ENCODE data around the gene CASKIN1.
A peak's percentile ranks its signal among the peaks of the same experiment; 100 is the strongest.

The CASKIN1 gene

DNA sequence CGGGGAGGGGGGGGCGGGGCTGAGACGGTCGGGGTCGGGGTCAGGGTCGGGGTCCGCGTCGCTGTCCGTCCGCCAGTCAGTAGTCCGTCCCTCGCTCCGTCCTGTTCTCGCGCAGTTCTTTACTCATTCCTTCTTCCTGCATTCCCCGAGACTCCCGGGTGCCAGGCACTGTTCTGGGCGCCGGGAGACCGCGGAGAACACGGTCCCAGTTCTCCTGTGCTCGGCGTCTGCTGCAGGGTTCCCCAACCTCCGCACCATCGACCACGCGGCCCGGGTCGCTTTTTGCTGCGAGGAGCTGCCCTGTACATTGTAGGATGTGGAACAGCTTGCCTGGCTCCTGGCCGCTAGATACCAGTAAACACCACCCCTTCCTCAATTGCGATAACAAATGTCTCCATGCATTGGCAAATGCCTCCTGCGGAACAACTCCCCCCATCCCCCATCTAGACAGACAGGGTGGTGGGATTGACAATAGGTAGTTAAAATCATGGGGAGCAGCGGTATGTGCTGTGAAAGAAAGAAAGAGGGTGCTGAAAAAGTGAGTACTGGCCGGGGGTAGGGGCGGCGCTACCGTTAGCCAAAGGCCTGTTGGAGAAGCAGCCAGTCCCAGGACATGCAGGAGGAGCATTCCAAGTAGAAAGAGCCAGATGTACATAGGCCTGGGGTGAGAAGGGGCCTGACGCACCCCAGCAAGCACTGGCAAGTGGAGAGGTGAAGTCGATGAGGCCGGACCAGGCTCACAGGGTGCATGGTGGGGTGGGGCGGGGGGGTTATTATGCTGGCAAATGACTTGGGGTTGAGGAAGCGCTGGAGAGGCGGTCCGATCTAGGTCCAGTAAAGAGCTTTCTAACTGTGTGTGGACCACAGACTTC, 40.2 kb downstream of the CASKIN1 start:
- H3K27ac ChIP-seq (ENCODE audit: low read depth, low read length): peak overlapping the region; percentile 86
- H3K9me3 ChIP-seq (ENCODE audit: low read length): no peaks in the 10 kb centered on the region
- peaks cover 5% of the 10 kb centered on the region for H3K36me3 ChIP-seq (ENCODE audit: insufficient read depth, low read length)
- H3K27me3 ChIP-seq (ENCODE audit: control insufficient read depth in 1 of 2, insufficient read depth in 2 of 2, low read length in 2 of 2): no peaks in the 10 kb centered on the region
- H3K4me1 ChIP-seq (ENCODE audit: insufficient read depth, low read length): peaks cover 73% of the 10 kb centered on the region
- H3K4me3 ChIP-seq (ENCODE audit: low read depth in 1 of 2, low read length in 2 of 2): peak overlapping the region; percentile 83 to 91
- peak overlapping the region; percentile 94 for H3K9ac ChIP-seq (ENCODE audit: low read length)

DNA sequence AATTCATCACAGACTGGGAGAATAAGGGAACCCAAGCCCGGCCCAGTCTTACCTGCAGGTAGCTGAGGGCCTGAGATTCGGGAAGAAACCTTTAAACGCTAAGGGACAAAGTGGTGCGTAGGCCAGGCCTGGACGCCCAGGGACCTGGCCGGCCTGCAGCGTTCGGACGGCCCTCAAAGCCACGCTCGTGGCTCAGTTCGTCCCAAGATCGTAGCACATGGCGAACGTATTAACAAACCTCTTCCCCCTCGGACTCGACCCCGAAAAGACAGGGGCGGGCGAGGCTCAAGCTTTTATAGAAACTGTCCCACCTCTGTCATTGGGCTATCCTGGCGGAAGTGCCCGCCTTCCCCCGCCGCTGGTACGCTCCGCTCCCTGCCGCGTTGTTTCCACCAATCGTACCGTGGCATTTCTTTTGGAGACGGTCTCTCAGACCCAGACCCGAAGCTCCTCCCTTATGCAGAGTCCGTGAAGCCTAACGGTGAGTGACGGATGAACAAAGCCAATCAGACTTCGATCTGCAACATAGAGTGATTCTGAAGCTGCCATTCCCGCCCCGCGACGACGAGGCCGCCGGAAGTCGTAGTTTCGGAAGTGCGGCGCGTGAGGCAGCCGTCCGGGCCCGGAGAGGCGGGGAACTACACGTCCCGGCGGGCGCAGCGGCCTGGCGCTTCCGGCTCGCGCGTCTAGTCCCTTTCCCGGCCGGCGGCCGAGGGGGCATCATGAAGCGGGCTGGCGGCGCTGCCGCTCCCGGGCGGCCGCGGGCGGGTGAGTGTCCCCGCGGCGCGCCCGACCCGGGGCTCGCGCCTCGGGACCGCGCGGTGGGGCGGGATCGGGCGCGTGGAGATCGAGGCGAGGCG, 41.1 kb downstream of the CASKIN1 start, which contains the start of gene TRAF7:
Gene TRAF7 (plus strand): TSS at position 692 of the 860 bp plus-strand sequence. CDS start 8,139 bp downstream, outside the sequence.
- H3K27ac ChIP-seq (ENCODE audit: low read depth, low read length): peak within 1 kb of the TSS; percentile 93
- peak within 1 kb of the TSS; percentile 99 for H3K9ac ChIP-seq (ENCODE audit: low read length)
- H3K4me3 ChIP-seq (ENCODE audit: low read depth in 1 of 2, low read length in 2 of 2): peak within 1 kb of the TSS; percentile 91 to 100
- peaks cover 5% of the 10 kb centered on the region for H3K36me3 ChIP-seq (ENCODE audit: insufficient read depth, low read length)
- H3K9me3 ChIP-seq (ENCODE audit: low read length): no peaks in the 10 kb centered on the region
- peaks cover 76% of the 10 kb centered on the region for H3K4me1 ChIP-seq (ENCODE audit: insufficient read depth, low read length)
- no peaks in the 10 kb centered on the region for H3K27me3 ChIP-seq (ENCODE audit: control insufficient read depth in 1 of 2, insufficient read depth in 2 of 2, low read length in 2 of 2)

DNA sequence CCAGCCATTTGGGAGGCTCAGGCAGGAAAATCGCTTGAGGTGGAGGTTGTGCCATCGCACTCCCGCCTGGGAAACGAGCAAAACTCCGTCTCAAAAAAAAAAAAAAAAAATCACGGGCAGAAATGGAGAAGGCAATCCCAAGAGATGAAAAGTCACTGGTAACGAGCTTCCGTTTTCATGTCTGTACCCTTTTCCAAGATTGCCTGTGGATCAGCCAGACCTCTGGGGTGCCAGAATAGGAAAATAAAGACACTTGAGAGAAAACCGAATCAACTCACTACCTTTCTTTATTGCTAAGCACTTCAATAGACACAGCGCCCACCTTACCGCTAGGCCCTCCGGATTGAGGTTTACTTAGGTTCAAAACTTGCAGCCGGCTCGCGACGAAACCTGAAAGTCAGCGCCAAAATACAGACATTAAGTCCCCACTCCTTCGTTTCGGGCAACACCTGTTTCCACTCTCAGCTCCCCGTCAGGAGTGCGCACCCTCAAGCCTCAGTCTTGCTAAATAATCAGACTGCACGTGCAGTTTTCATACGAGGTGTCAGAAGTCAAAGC, 41.8 kb downstream of the CASKIN1 start:
- Histone ChIP-seq H3K36me3 (ENCODE audit: insufficient read depth, low read length) (peaks cover 5% of the 10 kb centered on the region), H3K4me1 (ENCODE audit: insufficient read depth, low read length) (peaks cover 75% of the 10 kb centered on the region), H3K4me3 (ENCODE audit: low read depth in 1 of 2, low read length in 2 of 2) (peak overlapping the region; percentile 91 to 100), H3K27me3 (ENCODE audit: control insufficient read depth in 1 of 2, insufficient read depth in 2 of 2, low read length in 2 of 2) (no peaks in the 10 kb centered on the region), H3K9me3 (ENCODE audit: low read length) (no peaks in the 10 kb centered on the region), H3K9ac (ENCODE audit: low read length) (peak overlapping the region; percentile 99), H3K27ac (ENCODE audit: low read depth, low read length) (peak overlapping the region; percentile 93)

DNA sequence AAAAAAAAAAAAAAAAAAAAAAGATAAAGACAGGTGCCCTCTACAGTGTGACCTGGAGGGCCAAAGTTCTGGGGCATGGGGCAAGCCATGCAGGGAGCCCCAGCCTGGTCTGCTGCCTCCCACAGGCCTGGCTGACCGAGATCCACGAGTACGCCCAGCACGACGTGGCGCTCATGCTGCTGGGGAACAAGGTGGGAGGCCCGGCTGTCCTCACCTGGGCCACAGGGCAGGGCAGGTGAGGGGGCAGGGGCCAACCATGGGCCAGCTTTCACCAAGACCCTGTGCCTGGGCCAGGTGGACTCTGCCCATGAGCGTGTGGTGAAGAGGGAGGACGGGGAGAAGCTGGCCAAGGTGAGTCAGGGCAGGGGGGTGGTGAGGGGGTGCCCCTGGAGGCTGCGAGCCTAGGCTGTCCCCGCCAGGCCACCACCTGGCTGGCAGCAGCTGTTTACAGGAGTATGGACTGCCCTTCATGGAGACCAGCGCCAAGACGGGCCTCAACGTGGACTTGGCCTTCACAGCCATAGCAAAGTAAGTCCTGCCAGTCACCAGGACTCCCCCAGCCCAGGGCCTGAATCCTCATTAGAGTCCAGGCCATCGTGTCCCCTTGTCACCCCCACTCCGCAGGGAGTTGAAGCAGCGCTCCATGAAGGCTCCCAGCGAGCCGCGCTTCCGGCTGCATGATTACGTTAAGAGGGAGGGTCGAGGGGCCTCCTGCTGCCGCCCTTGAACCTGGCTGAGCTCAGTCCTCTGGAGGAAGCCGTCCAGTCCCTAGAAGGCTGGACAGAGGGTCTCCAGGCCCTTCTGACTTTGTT, 43.5 kb downstream of the CASKIN1 start:
- Histone ChIP-seq H3K4me1 (ENCODE audit: insufficient read depth, low read length) (peaks cover 73% of the 10 kb centered on the region), H3K27ac (ENCODE audit: low read depth, low read length) (peak overlapping the region; percentile 93), H3K4me3 (ENCODE audit: low read depth in 1 of 2, low read length in 2 of 2) (peak overlapping the region; percentile 91 to 100), H3K9me3 (ENCODE audit: low read length) (no peaks in the 10 kb centered on the region), H3K27me3 (ENCODE audit: control insufficient read depth in 1 of 2, insufficient read depth in 2 of 2, low read length in 2 of 2) (no peaks in the 10 kb centered on the region), H3K36me3 (ENCODE audit: insufficient read depth, low read length) (peaks cover 5% of the 10 kb centered on the region), H3K9ac (ENCODE audit: low read length) (peak overlapping the region; percentile 99)

DNA sequence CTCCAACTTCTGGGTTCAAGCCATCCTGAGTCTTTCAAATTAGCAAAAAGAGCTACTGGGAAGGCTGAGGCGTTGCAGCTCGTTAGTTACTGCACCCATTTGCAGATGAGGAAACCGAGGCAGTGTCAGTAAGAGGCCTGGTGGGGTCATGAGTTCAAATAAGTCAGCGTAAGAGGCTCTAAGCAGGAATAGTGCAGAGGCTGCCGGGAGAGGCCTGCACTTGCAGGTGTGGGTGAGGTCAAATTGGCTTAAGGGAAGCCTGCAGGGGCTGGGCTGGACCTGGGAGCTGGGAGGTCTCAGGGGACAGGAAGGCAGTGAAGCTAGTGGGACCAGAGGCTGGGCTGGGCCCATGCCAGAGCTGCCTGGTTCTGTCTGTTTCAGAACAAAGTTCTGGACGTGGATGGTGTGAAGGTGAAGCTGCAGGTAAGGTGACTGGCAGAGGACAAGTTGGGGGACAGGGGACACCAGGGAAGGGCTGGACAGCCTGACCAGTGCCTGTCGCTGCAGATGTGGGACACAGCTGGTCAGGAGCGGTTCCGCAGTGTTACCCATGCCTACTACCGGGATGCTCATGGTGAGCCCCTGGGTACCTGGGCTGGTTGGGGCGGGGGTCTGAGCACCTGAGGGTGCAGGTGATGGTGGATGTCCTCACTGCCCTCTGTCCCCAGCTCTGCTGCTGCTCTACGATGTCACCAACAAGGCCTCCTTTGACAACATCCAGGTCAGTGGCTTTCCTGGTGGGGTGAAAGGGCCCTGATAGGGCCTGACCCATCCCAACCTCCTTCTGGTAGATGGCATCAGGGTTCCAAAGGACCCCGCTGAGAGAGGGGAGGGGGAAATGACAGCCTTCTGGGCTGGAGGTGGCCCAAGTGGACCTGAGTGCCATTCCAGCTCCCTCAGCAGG, 45.0 kb downstream of the CASKIN1 start:
- Histone ChIP-seq H3K4me1 (ENCODE audit: insufficient read depth, low read length) (peaks cover 64% of the 10 kb centered on the region), H3K27ac (ENCODE audit: low read depth, low read length) (no peak overlapping the region), H3K9me3 (ENCODE audit: low read length) (no peaks in the 10 kb centered on the region), H3K27me3 (ENCODE audit: control insufficient read depth in 1 of 2, insufficient read depth in 2 of 2, low read length in 2 of 2) (no peaks in the 10 kb centered on the region), H3K4me3 (ENCODE audit: low read depth in 1 of 2, low read length in 2 of 2) (no peak overlapping the region), H3K36me3 (ENCODE audit: insufficient read depth, low read length) (peaks cover 5% of the 10 kb centered on the region), H3K9ac (ENCODE audit: low read length) (no peak overlapping the region)

DNA sequence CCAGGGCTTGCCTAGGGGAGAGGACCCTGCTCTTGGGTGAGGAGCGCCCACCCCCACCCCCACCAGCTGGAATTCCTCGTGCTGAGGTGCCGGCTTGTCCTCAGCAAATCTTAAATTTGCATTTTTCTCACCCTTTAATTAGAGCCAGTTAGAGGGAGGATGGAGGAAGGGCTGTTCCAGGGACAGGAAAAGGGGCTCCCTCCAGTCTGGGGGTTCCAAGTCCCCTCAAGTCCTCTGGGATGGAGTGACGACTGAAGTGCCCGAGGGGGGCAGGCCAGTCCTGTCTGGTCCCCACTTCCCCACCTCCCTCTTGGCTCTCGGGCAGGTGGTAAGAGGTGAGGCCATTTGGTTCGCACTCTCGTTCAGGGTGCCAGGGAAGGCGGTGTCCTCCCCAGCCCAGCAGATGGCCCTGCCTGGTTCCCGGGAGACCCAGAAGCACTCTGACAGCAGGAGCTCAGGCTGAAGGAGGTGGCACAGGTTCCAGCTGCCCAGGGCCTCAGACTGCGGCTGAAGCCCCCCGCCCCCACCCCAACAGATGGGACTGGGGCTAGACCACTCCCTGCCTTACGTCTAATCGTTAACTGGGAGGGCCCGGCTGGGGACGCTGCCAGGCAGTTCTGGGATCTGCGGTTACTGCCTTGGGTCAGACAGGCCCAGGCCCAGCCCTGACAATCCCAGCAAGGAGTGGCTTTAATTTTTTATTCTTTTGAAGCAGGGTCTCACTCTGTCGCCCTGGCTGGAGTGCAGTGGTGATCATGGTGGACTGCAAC, 45.8 kb downstream of the CASKIN1 start:
- no peak overlapping the region for H3K9ac ChIP-seq (ENCODE audit: low read length)

DNA sequence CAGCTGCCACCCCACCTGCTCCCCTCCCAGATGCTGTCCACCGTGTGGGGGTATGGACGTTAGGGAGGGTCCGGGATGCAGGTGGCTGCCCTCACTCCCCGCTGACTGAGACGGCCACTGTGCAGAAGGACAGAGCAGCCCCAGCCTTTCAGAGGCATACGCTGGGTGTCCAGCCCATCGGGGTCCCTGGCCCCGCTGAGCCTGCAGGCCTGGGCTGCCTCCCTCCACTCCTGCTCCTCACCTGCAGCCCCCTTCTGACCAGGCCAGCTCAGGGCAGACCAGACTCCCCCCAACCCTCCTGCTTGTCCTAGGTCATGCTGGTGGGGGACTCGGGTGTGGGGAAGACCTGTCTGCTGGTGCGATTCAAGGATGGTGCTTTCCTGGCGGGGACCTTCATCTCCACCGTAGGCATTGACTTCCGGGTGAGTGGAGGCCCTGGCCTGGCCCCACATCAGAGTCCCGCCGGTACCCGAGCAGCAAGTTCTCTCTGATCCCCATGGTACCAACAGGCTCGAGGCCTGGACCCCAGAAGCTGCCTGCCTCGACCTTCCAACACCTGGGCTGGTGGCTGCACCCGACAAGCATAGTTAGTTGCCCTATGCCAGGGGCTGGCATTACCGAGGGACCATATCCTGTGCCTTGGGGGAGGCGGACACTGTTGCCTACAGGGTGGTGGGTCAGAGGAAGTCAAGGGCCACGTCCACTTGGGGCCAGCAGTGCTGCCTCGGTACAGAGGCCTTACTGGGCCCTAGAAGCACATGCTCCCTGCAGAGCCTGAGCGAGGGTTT, 46.6 kb downstream of the CASKIN1 start:
- Histone ChIP-seq H3K9ac (ENCODE audit: low read length) (no peak overlapping the region), H3K36me3 (ENCODE audit: insufficient read depth, low read length) (peaks cover 5% of the 10 kb centered on the region), H3K4me3 (ENCODE audit: low read depth in 1 of 2, low read length in 2 of 2) (no peak overlapping the region), H3K9me3 (ENCODE audit: low read length) (no peaks in the 10 kb centered on the region), H3K27me3 (ENCODE audit: control insufficient read depth in 1 of 2, insufficient read depth in 2 of 2, low read length in 2 of 2) (no peaks in the 10 kb centered on the region), H3K4me1 (ENCODE audit: insufficient read depth, low read length) (peaks cover 63% of the 10 kb centered on the region), H3K27ac (ENCODE audit: low read depth, low read length) (no peak overlapping the region)

More for the DNA sequence above, 45.8 kb downstream of the CASKIN1 start:
- Histone ChIP-seq H3K9me3 (ENCODE audit: low read length) (no peaks in the 10 kb centered on the region), H3K27ac (ENCODE audit: low read depth, low read length) (no peak overlapping the region), H3K4me3 (ENCODE audit: low read depth in 1 of 2, low read length in 2 of 2) (no peak overlapping the region), H3K4me1 (ENCODE audit: insufficient read depth, low read length) (peaks cover 64% of the 10 kb centered on the region), H3K27me3 (ENCODE audit: control insufficient read depth in 1 of 2, insufficient read depth in 2 of 2, low read length in 2 of 2) (no peaks in the 10 kb centered on the region), H3K36me3 (ENCODE audit: insufficient read depth, low read length) (peaks cover 5% of the 10 kb centered on the region)

DNA sequence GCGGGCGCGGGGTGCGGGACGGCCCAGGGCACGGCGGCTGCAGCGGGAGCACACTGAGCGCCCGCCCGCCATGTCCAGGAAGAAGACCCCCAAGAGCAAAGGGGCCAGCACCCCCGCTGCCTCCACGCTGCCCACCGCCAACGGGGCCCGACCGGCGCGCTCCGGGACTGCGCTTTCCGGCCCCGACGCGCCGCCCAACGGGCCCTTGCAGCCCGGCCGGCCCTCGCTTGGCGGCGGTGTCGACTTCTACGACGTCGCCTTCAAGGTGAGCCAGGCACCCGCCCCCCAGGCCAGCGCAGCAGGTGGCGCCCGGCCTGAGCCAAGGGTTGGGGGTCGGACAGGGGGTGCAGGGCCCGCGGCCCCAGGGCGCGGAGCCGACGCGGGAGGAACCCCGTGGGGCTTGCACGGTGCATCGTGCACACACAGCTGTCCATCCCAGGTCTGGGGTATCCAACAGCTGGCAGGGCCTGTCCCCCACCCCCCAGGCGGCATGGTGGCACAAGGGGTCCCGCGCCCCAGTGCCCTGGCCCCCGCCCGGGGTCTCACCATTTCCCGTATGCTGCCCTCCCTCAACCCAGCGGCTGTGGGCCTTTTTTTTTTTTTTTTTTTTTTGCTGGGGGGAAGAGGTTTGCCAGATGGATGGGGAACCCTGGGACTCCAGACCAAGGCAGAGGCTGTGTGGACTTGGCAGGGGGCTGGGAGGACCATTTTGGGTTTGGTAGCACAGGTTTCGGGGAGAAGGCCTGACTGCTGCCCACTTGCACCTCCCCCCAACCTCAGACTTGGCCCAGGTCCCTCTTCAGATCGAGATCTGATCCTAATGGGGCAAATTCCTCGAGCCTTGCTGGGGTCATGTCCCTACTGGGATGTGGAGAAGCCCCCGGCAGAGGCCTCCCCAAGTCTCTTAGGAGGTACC, 47.4 kb downstream of the CASKIN1 start:
- H3K27ac ChIP-seq (ENCODE audit: low read depth, low read length): no peak overlapping the region
- H3K9ac ChIP-seq (ENCODE audit: low read length): no peak overlapping the region

More for the DNA sequence above, 47.4 kb downstream of the CASKIN1 start:
- H3K27me3 ChIP-seq (ENCODE audit: control insufficient read depth in 1 of 2, insufficient read depth in 2 of 2, low read length in 2 of 2): no peaks in the 10 kb centered on the region
- no peaks in the 10 kb centered on the region for H3K9me3 ChIP-seq (ENCODE audit: low read length)
- H3K4me1 ChIP-seq (ENCODE audit: insufficient read depth, low read length): peaks cover 55% of the 10 kb centered on the region
- H3K4me3 ChIP-seq (ENCODE audit: low read depth in 1 of 2, low read length in 2 of 2): peak overlapping the region in 1 of 2 donors; percentile 32
- peaks cover 5% of the 10 kb centered on the region for H3K36me3 ChIP-seq (ENCODE audit: insufficient read depth, low read length)
